Lung (tissue), 12 donors: Measurements from ENCODE around the gene DMWD. TPM values are rescaled to one million over a fixed set of nuclear protein-coding genes. Genes with fewer than 3 reads are reported as not detected.

Experiments used
- ATAC-seq: fragments of 200-7000 bp; cut with Tn5 transposase; one replicate; pipeline ENCODE4 v1.9.1; 2020; ENCODE audit warnings: moderate number of reproducible peaks; ENCODE audit not compliant: insufficient read depth, low FRiP score
- DNase-seq, 3 donors: peaks; one replicate each; pipeline ENCODE4 v3.0.0-alpha.2; 2013 to 2017
- H3K27ac ChIP-seq, 2 donors: one replicate each; pipeline ENCODE4 v1.5.1; 2013; ENCODE audit warnings: mild to moderate bottlenecking in 2 of 2, moderate library complexity in 2 of 2, control low read depth in 1 of 2, inconsistent platforms in 1 of 2, low read depth in 1 of 2, low read length in 1 of 2
- H3K27me3 ChIP-seq, 3 donors: one replicate each; pipeline ENCODE4 v1.5.1; 2013; ENCODE audit warnings: low read length in 2 of 3; ENCODE audit not compliant: control insufficient read depth in 3 of 3, insufficient read depth in 3 of 3
- H3K36me3 ChIP-seq, 4 donors: one replicate each; pipeline ENCODE4 v1.5.1; 2013; ENCODE audit warnings: low read length in 4 of 4, mild to moderate bottlenecking in 1 of 4, moderate library complexity in 1 of 4; ENCODE audit not compliant: control insufficient read depth in 4 of 4, insufficient read depth in 4 of 4
- H3K4me1 ChIP-seq, 5 donors: one replicate each; pipeline ENCODE4 v1.5.1; 2013; ENCODE audit warnings: low read length in 5 of 5, mild to moderate bottlenecking in 2 of 5, moderate library complexity in 1 of 5; ENCODE audit not compliant: control insufficient read depth in 5 of 5, insufficient read depth in 5 of 5
- H3K4me3 ChIP-seq: one replicate; pipeline ENCODE4 v1.5.1; 2013; ENCODE audit warnings: mild to moderate bottlenecking, control low read depth, moderate library complexity
- H3K9ac ChIP-seq, 2 donors: one replicate each; pipeline ENCODE4 v1.5.1; 2013; ENCODE audit warnings: low read length in 2 of 2, control low read depth in 1 of 2; ENCODE audit not compliant: insufficient read depth in 1 of 2
- H3K9me3 ChIP-seq, 4 donors: one replicate each; pipeline ENCODE4 v1.5.1; 2013; ENCODE audit warnings: low read length in 3 of 4, mild to moderate bottlenecking in 1 of 4, moderate library complexity in 1 of 4; ENCODE audit not compliant: control insufficient read depth in 4 of 4, insufficient read depth in 3 of 4
- WGBS, 2 donors: extraction: QIAGEN DNeasy Blood & Tissue Kit; methylation state at CpG; one replicate each; pipeline ENCODE4 v1.1.7; 2013; 5-methylcytosine and 5-hydroxymethylcytosine counted together
- polyA plus RNA-seq, 2 donors: library from polyadenylated mRNA; stranded (reverse); fragments of 200-250 nt; gene quantifications; one replicate each; pipeline ENCODE4 v1.2.1, GENCODE V29; 2013
- total RNA-seq, 2 donors: library from RNA; depleted of rRNA in 1 of 2; stranded (reverse); fragments of >200 nt in 1 of 2; gene quantifications; one replicate each; pipeline ENCODE4 v1.2.1, GENCODE V29; 2014 to 2021
- TF ChIP-seq, protein P1 (sequence below): IDR thresholded peaks from 2 replicates; pipeline ENCODE4 v1.5.1; 2012; ENCODE audit warnings: mild to moderate bottlenecking; ENCODE audit errors: control extremely low read depth, extremely low read depth
- donor health status: control.
- donor health status: control.
- donor health status: Bipolar disorder and iron deficiency.
- donor health status: healthy.
- donor health status: DM: yes; HTN: yes; CAD: no.

The DMWD gene
- total and polyA plus RNA-seq, 4 donors = 21.2 to 58.2 (median 26.9) TPM

DNA sequence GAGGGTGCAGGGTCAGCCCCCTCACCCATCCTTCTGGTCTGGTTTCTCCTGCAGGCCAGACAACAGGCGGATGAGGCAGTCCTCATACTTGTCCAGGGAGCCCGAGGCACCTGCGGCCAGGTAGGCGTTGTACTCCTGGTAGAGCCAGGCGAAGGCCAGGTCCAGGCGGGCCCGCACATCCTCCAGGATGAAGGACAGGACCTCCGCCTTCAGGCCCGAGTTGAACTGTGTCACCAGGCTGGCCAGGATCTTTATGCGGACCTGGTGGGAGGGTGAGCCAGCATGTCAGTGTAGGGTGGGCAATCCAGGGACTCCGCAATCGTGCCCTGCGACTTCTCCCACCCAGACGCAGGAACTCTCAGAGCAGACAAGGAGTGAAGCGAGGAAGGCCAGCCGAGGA lies 36.3 kb upstream of the DMWD start:
- H3K9ac ChIP-seq = no peak overlapping the region
- no peak for ATAC-seq
- peaks cover 28 to 71% (median 46%) of the 10 kb centered on the region in 4 donors for H3K36me3 ChIP-seq
- no peaks in the 10 kb centered on the region for H3K4me1 ChIP-seq
- no peak overlapping the region for H3K4me3 ChIP-seq
- H3K9me3 ChIP-seq = no peaks in the 10 kb centered on the region
- 96% methylated on average over 16 of the region's 16 CpGs for WGBS, 2 donors
- no peak for DNase-seq
- H3K27ac ChIP-seq = no peak overlapping the region
- H3K27me3 ChIP-seq = no peaks in the 10 kb centered on the region
- TF ChIP-seq, protein P1, sequence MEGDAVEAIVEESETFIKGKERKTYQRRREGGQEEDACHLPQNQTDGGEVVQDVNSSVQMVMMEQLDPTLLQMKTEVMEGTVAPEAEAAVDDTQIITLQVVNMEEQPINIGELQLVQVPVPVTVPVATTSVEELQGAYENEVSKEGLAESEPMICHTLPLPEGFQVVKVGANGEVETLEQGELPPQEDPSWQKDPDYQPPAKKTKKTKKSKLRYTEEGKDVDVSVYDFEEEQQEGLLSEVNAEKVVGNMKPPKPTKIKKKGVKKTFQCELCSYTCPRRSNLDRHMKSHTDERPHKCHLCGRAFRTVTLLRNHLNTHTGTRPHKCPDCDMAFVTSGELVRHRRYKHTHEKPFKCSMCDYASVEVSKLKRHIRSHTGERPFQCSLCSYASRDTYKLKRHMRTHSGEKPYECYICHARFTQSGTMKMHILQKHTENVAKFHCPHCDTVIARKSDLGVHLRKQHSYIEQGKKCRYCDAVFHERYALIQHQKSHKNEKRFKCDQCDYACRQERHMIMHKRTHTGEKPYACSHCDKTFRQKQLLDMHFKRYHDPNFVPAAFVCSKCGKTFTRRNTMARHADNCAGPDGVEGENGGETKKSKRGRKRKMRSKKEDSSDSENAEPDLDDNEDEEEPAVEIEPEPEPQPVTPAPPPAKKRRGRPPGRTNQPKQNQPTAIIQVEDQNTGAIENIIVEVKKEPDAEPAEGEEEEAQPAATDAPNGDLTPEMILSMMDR = no peak

DNA sequence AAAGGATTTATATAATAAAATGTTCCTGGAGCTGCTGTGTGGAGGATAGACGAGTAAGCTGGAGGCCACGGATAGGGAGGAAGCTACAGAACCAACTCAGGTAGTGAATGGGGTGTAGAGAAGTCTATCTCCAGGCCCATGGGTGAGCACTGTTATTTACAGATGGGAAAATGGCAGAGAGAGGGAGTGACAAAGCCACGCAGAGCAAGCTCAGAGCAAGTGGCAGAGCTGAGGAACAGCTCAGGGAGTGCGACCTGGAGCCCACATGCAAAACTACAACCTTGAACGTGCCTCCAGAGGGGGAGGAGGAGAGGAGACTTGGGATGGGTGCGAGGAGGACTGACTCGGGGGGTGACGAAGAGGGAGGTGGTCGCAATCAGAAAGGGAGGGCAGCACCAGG lies 35.9 kb upstream of the DMWD start:
- no peak for DNase-seq
- Histone ChIP-seq H3K9me3 (no peaks in the 10 kb centered on the region), H3K27ac (no peak overlapping the region), H3K9ac (no peak overlapping the region), H3K4me3 (no peak overlapping the region), H3K4me1 (no peaks in the 10 kb centered on the region), H3K36me3 (peaks cover 28 to 75% (median 47%) of the 10 kb centered on the region in 4 donors), H3K27me3 (no peaks in the 10 kb centered on the region)
- 92 to 94% methylated on average over 9 of the region's 9 CpGs for WGBS, 2 donors
- TF ChIP-seq, protein P1 = no peak
- no peak for ATAC-seq

DNA sequence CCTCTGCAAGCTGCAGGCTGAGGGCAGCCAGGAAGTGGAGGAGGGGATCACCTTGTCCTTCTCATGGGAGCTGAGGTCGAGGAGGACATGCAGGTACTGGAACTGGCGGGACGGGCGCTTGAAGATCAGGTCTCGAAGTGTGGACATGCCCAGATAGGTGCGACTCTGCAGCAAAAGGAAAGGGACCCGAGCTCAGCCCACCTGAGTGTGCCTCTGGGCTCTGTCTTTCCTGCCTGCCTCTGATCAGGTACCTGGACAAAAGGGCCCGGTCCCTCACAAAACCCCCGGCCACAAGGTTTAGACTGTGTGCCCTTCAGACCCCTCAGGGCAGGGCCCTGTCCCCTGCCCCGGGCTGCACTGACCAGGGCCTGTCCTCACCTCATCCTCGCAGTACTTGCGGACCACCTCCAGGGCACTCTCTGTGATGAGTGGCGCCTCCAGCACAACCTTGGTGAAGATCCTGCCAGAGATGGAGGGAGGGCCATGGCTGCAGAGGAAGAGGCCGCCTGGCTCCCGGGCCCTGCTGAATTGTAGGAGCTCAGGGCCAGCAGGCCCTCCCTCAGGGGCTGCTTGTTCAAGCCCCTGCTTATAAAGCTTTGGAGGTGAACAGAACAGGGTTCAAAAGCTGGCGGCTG lies 34.9 kb upstream of the DMWD start:
- no peak overlapping the region for H3K27ac ChIP-seq
- TF ChIP-seq, protein P1 = no peak
- H3K9me3 ChIP-seq = no peaks in the 10 kb centered on the region
- ATAC-seq = no peak
- 94 to 95% methylated on average over 16 of the region's 16 CpGs for WGBS, 2 donors
- H3K36me3 ChIP-seq = peaks cover 28 to 84% (median 53%) of the 10 kb centered on the region in 4 donors
- H3K9ac ChIP-seq = no peak overlapping the region
- DNase-seq = no peak
- H3K27me3 ChIP-seq = no peaks in the 10 kb centered on the region
- no peak overlapping the region for H3K4me3 ChIP-seq
- H3K4me1 ChIP-seq = no peaks in the 10 kb centered on the region

DNA sequence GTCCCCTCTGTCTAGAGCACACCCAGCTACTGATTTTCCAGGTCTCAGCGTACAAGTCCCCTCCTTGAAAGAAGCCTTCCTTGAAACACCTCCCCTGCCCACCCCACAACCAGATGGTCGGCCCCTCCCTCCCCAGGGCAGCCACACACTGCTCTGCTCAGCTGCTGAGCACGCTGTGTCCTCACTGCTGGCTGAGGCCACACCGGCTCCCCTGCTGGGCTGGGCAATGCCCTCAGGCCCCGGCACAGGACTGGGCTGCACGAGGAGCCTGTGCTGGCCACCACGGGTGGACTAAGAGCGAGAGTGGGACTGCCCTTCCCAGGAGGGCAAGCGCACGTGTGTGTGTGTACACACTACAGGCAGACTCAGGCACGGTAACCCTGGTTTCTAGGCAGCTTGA lies 34.3 kb upstream of the DMWD start:
- no peak overlapping the region for H3K4me3 ChIP-seq
- no peak overlapping the region for H3K9ac ChIP-seq
- no peaks in the 10 kb centered on the region for H3K9me3 ChIP-seq
- WGBS, 2 donors = 92 to 93% methylated on average over 11 of the region's 11 CpGs
- TF ChIP-seq, protein P1 = no peak
- DNase-seq (no peak), ATAC-seq (no peak)
- H3K27me3 ChIP-seq = no peaks in the 10 kb centered on the region
- H3K4me1 ChIP-seq = no peaks in the 10 kb centered on the region
- H3K36me3 ChIP-seq = peaks cover 22 to 85% (median 47%) of the 10 kb centered on the region in 4 donors
- H3K27ac ChIP-seq = no peak overlapping the region
